Measurements from ENCODE around the gene CWC27.
"Not testable (repeated sequence)": the region's sequence is repeated elsewhere in the genome, so short reads cannot be mapped to it uniquely, and the experiment has no call there.

Gene CWC27

GRCh38 chr5:64827703-64828102 lies 59.0 kb downstream of the CWC27 start:
- H3K27ac ChIP-seq, result no peak overlapping the region
- TF ChIP-seq, protein P1, sequence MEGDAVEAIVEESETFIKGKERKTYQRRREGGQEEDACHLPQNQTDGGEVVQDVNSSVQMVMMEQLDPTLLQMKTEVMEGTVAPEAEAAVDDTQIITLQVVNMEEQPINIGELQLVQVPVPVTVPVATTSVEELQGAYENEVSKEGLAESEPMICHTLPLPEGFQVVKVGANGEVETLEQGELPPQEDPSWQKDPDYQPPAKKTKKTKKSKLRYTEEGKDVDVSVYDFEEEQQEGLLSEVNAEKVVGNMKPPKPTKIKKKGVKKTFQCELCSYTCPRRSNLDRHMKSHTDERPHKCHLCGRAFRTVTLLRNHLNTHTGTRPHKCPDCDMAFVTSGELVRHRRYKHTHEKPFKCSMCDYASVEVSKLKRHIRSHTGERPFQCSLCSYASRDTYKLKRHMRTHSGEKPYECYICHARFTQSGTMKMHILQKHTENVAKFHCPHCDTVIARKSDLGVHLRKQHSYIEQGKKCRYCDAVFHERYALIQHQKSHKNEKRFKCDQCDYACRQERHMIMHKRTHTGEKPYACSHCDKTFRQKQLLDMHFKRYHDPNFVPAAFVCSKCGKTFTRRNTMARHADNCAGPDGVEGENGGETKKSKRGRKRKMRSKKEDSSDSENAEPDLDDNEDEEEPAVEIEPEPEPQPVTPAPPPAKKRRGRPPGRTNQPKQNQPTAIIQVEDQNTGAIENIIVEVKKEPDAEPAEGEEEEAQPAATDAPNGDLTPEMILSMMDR (IDR thresholded peaks at IDR 0.05), result no peak
- no peak for TF ChIP-seq ZFX (IDR thresholded peaks at IDR 0.05; ENCODE audit: borderline replicate concordance)

DNA sequence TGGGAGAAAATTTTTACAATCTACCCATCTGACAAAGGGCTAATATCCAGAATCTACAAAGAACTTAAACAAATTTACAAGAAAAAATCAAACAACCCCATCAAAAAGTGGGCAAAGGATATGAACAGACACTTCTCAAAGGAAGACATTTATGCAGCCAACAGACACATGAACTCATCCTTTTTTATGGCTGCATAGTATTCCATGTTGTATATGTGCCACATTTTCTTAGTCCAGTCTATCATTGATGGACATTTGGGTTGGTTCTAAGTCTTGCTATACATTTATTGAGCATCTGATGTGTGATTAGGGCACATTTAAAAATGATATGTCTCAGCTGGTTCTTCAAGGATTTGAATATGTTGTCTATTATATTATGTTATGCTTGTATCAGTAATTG lies 61.9 kb downstream of the CWC27 start:
- H3K27ac ChIP-seq, result not testable (repeated sequence)

GRCh38 chr5:64831996-64832395 lies 63.3 kb downstream of the CWC27 start:
- H3K27ac ChIP-seq, result no peak overlapping the region
- TF ChIP-seq ZFX (IDR thresholded peaks at IDR 0.05; ENCODE audit: borderline replicate concordance), result no peak
- TF ChIP-seq, protein P1 (IDR thresholded peaks at IDR 0.05), result no peak

- no peak for TF ChIP-seq ZFX (IDR thresholded peaks at IDR 0.05; ENCODE audit: borderline replicate concordance)
- TF ChIP-seq, protein P1 (IDR thresholded peaks at IDR 0.05), result no peak
- H3K27ac ChIP-seq, result no peak overlapping the region
Observed at GRCh38 chr5:64834037-64834436, 65.3 kb downstream of the CWC27 start.

DNA sequence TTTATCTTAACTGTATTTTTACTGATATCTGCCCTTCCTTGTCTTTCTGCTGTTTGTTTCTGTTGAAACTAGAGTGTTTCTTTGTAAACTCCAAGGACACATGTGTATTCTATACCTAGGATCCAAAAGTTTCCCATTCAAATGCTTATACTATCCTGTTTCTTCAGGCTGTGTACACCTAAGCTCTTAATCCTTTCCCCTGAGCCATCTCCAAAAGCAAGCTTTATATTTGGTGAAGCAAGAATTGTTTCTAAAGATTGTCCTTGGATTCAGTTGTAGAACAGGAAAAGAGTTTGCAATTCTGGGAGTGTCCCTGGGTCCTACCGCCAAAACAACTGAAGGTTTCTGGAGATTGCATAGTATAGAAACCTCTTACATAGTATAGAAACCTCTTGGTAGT lies 65.9 kb downstream of the CWC27 start:
- H3K27ac ChIP-seq, result no peak overlapping the region

GRCh38 chr5:64835266-64835665 lies 66.5 kb downstream of the CWC27 start:
- TF ChIP-seq, protein P1 (IDR thresholded peaks at IDR 0.05), result no peak
- no peak for TF ChIP-seq ZFX (IDR thresholded peaks at IDR 0.05; ENCODE audit: borderline replicate concordance)
- no peak overlapping the region for H3K27ac ChIP-seq

More for the DNA sequence above, 65.9 kb downstream of the CWC27 start:
- TF ChIP-seq ZFX (IDR thresholded peaks at IDR 0.05; ENCODE audit: borderline replicate concordance), result no peak
- TF ChIP-seq, protein P1 (IDR thresholded peaks at IDR 0.05), result no peak

DNA sequence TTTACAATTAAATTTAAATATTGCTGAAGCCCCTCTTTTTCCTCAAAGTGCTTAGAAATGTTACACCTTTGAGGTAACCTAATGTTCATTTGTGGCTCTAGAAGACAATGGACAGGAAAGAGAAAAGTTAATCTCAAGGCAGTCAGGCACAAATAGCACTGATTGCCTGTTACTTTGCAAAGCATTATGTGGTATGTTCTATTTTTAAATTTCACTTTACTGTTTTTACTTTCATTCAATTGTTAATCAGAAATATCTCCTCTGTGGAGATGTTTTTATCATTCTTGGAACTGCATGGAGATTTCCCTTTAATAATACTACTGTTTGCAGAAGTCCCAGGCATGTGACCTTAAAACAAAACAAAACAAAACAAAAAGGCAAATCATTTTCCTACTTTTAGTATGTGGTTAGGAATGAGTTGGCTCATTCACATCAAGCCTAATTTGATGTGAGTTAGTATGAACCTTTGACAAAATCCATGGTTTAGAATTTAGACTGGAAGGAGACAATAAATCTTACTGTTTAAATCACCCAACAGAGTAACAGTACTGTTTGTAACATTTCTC lies 67.5 kb downstream of the CWC27 start:
- TF ChIP-seq ZFX (IDR thresholded peaks at IDR 0.05; ENCODE audit: borderline replicate concordance), result no peak
- TF ChIP-seq, protein P1 (IDR thresholded peaks at IDR 0.05), result no peak
- no peak overlapping the region for H3K27ac ChIP-seq

GRCh38 chr5:64836786-64837185 lies 68.1 kb downstream of the CWC27 start:
- TF ChIP-seq, protein P1 (IDR thresholded peaks at IDR 0.05), result no peak
- no peak overlapping the region for H3K27ac ChIP-seq
